Midbrain (tissue), 1 donor: ENCODE data around the gene TMEM40.
"Not testable (repeated sequence)": the region's sequence is repeated elsewhere in the genome, so short reads cannot be mapped to it uniquely, and the experiment has no call there.

Experiments used
- DNase-seq: peaks from one replicate; lab custom pipeline; 2025; lab: John Stamatoyannopoulos, UW

TMEM40 gene

DNA sequence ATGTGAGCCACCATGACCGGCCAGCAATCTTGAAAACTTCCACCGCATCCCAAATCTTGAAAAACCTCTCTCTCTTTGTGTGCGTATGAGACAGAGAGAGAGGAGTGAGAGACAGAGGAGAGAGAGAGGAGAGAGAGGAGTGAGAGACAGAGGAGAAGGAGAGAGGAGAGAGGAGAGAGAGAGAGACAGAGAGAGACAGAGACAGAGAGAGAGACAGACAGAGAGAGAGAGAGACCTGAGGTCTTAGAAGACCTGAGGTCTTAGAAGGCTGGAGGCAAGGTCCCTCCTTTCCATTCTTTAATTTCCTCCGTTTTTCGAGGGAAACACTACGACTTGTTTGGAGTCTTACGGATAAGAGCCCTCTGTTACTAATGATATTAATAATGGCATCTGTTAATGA lies 39.5 kb downstream of the TMEM40 start:
- no peak for DNase-seq

DNA sequence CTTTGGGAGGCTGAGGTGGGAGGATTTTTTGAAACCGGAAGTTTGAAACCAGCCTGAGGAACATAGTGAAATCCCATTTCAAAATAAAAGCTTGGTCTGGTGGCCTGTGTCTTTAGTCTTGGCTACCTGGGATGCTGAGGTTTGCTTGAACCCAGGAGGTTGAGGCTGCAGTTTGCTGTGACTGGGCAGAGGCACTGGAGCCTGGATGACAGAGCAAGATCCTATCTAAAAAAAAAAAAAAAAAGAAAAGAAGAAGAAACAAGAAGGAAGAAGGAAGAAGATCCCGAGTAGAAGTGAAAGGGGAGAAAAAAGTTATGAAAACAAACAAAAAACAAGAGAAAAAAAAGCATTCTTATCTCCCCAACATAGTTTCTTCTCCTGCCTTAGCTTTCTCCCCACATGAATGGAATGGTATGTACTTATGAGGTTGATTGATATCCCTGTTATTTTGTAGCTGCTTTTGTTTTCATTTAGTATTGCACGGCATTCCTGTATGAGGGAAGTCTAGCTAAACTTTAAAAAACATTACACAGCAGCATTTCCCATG lies 42.4 kb downstream of the TMEM40 start:
- no peak for DNase-seq

DNA sequence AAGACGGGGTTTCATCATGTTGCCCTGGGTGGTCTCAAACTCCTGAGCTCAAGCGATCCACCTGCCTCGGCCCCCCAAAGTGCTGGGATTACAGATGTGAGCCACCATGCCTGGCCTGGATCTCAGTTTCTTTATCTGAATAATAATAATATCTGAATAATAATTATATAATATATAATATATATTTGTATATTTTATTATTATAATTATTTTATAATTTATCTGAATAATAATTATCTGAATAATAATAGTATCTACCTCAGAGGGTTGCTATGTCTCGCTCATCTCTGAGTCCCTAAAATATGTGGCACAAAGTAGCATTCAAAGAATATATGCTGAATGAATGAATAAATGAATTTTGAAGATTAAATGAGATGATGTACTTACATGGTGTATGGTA lies 44.8 kb downstream of the TMEM40 start:
- no peak for DNase-seq

DNA sequence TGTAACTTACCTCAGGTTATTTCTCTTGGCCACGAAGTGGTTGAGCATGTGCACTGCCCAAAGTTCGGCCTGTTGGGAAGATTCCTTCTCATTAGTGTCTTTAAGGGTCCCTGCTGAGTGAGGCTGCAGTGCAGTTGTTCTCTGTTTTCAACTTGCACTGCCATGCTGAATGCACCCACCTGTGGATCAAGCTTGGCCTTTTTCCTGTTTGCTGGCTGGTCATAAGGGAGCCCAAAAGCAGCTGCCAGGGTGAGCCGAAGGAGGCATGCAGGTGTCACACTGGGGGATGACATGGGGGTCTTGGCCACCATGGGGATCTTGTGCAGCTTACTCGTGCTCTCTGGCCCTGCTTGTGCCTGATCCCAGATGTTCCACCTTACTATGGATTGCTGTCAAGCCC lies 49.0 kb downstream of the TMEM40 start:
- DNase-seq: no peak

DNA sequence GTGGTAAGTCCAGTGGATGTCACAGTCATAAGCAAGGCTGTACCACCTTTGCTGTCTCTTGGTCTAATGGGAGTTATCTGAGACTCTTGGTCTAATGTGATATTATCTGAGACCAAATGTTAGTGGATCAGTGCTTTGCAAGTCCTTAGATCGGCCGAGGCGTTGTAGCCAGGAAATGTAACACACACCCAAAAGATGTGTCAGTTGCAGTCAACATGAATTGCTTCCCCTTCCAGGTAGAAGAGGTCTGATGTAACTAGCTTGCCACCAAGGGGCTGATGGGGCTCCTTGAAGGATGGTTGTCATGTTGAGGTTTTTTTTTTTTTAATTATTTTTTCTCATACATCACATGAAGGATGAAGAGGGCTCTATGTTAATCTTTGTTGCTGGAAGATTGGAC lies 49.7 kb downstream of the TMEM40 start:
- no peak for DNase-seq

DNA sequence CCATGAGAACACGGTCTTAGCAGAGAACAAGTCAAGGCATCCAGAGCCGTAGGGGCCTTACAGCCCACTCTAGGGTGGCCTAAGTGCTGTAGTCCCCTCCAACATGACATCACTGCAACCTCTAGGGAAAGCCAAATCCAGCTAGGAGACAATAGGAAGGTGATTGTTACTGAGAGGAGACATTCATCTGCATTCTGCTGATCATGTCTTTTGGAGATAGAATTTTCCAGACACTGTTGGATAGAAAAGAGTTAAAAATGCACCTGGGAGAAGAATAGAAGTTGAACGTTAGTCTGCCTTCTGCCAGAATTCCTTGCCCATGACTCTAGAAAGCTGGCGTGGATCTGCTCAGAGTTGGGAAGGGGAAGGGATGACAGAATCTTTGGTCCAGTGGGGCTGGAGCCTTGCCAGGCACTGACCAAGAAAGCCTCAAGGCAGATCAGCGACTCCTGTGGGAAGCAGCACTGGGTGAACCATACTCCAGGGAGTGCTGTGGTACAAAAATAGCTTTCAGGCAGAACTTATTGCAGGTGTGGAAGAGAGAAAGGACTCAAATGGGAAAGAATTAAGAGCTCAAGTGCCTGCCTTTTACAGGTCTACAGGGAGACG lies 50.4 kb downstream of the TMEM40 start:
- DNase-seq: no peak

DNA sequence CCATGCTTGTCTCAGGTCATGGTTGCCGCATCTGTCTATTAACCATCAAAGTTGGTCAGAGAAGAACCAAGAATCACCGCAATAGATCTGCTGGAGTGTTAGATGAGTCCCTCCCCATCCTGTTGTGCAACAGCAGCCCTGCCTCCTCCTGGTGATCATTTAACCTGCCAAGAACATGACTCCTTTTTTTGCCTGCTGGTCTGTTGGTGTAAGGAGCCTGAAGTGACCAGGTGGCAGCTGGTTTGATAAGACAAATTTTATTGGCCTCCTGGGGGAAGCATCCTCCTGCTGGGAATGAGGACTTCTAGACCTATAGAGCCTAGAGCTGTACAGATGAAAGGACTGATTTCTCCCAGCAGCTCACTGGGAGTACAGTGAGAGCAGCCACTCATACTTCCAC lies 51.6 kb downstream of the TMEM40 start:
- no peak for DNase-seq

DNA sequence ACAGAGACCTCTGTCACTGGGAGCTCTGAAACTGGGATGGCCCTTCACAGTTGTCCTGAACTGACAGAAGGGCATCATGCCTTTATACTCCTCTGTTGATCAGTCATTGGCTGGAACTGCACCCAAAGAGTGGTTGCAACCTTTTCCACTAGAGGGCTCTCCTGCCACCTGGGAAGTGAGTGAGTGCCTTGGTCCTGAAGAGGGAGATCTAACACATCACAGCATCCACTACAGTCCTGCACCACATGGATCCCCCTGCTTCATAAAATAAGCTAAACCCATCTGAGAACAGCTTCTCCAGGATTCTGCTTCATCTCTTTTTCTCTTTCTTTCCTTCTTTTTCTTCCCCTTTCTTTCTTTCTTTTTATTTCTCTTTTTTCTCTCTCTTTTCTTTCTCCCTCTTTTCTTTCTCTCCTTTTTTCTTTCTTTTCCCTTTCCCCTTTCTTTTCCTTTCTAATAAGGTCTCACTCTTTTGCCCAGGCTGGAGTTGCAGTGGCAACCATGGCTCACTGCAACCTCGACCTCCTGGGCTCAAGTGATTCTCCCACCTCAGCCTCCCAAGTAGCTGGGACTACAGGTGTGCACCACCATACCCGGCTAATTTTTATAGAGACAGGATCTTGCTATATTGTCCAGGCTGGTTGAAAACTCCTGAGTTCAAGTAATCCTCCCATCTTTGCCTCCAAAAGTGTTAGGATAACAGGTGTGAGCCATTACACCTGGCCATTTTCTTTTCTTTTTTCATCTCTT lies 52.4 kb downstream of the TMEM40 start:
- no peak for DNase-seq

DNA sequence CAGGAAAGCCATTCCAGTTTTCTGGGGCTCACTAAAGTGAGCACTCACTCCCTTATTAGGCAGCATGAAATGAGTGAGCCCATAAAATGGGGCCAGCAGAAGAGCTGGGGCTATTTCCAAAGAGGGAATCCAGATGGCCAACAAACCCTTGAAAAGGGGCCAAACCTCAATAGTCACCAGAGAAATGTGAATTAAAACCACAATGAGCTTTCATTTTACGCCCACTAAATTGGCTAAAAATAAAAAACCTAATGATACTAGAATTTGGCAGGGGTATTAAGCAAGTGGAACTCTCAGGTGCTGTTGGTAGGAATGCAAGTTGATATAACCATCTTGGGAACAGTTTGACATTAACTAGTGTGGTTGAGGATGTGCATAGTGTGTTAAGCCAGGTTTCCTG lies 53.1 kb downstream of the TMEM40 start:
- no peak for DNase-seq

DNA sequence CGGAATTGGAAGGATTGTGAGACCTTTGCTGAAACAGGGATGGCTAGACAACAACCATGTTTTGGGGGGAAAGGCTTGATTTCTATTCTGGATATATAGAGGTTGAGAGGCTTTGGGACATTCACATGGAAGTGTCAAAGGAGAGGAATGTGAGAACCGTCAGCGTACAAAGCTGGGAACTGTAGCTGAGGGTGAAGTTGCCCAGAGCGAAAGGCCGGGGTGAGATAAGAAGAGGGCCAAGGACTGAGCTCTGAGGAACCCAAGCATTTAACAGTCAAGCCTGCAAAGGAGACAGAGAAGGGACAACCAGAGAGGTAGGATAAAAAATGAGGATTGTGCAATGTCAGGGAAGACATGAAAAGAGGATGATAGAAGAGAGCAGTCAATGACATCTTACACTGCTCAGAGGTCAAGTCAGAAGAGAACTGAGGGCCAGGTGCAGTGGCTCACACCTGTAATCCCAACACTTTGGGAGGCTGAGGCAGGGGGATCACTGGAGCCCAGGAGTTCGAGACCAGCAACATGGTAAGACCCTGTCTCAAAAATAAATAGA lies 53.6 kb downstream of the TMEM40 start:
- no peak for DNase-seq

DNA sequence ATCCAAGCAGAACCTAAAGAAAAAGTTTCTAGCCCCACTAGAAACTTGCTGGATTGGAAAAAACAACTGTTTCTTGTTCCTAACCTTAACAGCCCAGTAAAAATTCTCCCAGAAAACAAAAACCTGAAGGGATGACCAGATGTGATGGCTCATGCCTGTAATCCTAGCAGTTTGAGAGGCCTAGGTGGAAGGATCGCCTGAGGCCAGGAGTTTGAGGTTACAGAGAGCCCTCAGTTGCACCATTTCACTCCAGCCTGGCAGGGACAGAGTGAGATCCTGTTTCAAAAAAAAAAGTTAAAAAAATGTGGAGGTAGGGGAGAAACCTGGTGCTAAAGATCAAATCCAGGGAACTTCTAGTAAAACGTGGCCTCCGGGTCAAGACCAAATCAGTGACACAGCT lies 56.6 kb downstream of the TMEM40 start:
- DNase-seq: no peak

DNA sequence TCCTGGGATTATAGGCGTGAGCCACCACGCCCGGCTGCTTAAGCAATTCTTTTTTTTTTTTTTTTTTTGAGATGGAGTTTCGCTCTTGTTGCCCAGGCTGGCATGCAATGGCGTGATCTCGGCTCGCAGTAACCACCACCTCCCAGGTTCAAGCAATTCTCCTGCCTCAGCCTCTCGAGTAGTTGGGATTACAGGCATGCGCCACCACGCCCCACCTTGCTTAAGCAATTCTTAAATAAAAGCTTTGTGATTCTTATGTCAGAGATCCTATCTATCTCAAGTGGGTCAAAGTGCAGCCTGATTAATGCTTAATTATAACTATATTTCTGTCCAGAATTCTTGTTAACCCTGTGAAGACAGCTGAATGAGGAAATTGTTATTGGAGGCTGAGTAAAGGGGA lies 57.5 kb downstream of the TMEM40 start:
- DNase-seq: not testable (repeated sequence)

DNA sequence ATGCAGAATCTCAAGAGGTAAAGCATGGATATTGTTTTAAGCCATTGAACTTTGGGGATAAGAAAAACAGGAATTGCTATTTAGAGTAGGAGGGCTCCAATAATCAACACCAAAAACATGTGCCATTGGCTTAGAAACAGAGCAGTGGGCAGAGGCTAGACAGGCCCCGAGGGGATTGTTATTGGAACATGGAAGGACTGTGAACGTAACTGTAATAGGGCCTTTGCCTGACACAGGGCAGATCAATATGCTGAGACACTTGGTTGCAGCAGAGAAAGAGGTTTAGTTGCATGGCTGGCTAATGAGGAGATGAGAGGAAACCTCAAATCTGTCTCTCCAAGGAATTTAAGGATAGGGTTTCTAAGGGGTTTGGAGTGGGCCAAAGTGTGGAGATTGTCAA lies 58.3 kb downstream of the TMEM40 start:
- no peak for DNase-seq

DNA sequence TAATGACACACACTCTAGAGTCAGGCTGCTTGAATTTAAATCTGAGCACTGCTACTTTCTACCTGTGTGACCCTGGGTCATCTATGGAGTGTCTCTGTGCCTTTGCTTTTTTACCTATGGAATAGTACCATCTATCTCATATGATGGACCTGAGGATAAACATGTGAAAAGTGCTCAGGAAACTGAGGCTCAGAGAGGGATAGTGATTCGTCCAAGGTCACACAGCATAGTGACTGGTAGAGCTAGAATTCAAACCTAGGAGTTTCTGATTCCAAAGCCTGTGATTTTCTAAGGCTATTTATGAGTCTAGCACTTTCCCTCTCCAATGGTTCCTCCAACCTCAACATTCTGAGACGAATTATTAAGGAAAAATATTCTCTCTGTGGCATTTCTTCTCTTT lies 63.1 kb downstream of the TMEM40 start:
- no peak for DNase-seq

DNA sequence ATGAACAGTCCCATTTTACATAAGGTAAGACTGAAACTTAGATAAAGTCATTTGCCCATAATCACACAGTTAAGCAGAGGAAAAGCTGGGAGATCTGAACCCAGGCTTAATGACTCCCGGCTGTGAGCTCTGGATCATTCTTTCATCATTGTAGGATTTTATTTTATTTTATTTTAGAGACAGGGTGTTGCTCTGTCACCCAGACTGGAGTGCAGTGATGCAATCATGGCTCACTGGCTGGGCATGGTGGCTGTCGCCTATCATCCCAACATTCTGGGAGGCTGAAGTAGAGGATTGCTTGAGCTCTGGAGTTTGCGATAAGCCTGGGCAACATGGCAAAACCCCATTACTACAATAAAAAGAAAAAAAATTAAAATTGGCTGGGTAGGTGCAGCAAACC lies 63.9 kb downstream of the TMEM40 start:
- DNase-seq: no peak

DNA sequence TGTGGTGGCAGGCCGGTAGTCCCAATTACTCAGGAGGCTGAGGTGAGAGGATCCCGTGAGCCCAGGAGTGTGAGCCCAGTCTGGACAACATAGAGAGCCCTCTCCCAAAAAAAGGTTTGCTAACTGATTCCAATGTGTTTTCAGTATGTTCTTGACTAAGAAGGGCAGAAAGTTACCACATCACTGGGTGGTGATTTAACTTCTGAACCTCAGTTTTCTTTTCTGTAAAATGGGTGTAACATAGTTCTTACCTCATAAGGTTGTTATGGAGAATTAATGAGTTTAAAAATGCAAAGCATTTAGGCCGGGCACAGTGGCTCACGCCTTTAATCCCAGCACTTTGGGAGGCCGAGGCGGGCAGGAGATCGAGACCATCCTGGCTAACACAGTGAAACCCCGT lies 66.6 kb downstream of the TMEM40 start:
- no peak for DNase-seq

DNA sequence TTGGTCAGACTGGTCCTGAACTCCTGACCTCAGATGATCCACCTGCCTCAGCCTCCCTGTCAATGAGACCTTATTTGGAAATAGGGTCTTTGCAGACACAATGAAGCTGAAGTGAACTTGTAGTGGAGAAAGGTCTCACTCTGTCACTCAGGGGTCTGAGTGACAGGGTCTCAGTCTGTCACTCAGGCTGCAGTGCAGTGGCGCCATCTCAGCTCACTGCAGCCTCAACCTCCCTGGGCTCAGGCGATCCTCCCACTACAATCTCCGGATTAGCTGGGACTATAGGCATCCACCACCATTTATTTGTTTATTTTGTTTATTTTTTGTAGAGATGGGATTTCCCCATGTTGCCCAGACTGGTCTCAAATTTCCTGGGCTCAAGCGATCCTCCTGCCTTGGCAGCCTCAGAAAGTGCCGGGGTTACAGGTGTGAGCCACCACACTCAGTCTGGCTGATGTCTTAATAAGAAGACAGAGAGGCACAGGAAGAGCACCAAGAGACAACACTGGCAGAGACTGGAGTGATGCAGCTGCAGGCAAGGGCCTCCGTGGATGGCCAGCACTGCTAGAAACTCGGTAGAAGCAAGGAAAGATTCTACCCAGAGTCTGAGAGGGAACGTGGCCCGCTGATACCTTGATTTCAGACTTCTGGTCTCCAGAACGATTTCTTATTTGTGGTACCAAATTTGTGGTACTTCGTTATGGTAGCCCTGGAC lies 68.9 kb downstream of the TMEM40 start:
- no peak for DNase-seq

DNA sequence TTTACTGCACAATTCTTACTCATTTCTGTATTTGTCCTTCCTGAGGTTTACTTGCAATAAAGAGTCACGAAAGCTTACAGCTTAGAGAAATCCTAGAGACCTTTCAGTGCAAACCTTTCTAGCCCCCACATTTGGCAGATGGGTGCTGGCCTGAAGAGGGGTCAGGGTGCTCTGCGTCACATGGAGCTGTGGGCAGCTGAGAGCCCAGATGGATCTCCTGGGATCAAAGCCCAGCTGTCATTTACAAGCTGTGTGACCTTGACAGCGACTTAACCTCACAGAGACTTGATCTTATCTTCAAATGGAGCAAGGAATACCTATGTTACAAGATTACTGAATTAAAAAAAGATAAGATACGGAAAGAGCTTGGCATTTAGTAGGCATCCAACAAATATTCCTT lies 71.1 kb downstream of the TMEM40 start:
- no peak for DNase-seq

DNA sequence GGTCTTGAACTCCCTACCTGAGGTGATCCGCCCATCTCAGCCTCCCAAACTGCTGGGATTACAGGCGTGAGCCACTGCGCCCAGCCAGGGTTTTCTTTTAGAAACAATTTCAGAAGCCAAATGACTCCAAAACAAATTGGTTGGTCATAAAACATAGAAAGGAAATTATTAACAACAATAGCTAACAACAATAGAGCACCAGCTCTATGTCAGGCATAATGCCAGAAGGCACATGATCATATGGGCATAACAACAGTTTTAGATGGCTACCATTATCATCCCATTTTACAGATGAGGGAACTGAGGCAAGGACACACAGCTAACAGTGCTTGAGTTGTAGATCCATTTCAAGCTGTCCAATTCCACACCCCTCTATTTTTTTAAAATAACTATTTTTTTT lies 73.0 kb downstream of the TMEM40 start:
- DNase-seq: no peak
